Thyroid gland (tissue), 4 donors: Measurements from ENCODE around the gene OOSP3. TPM values are rescaled to one million over a fixed set of nuclear protein-coding genes. Genes with fewer than 3 reads are reported as not detected.
"Not testable (repeated sequence)": the region's sequence is repeated elsewhere in the genome, so short reads cannot be mapped to it uniquely, and the experiment has no call there.

ENCODE experiments used
- DNase-seq, 2 donors: peaks; one replicate each; pipeline ENCODE4 v3.0.0-alpha.2; 2019
- H3K27ac ChIP-seq, 3 donors: fragments of 200-600 bp; sonication (generic); 1 replicate in 2 of 3; 2 replicates in 1 of 3; pipeline ENCODE4 v1.5.1; 2016 to 2019; ENCODE audit warnings: mild to moderate bottlenecking in 1 of 3, moderate library complexity in 1 of 3
- H3K27me3 ChIP-seq: fragments of 200-600 bp; sonication (generic); one replicate; pipeline ENCODE4 v1.5.1; 2019
- H3K36me3 ChIP-seq, 2 donors: fragments of 200-600 bp; sonication (generic); one replicate each; pipeline ENCODE4 v1.5.1; 2016 to 2019
- H3K4me1 ChIP-seq, 2 donors: fragments of 200-600 bp; sonication (generic); one replicate each; pipeline ENCODE4 v1.5.1; 2017 to 2019
- H3K4me3 ChIP-seq, 3 donors: fragments of 200-600 bp; sonication (generic); replicated peaks in 1 of 3; 1 replicate in 2 of 3; 2 replicates in 1 of 3; pipeline ENCODE4 v1.5.1; 2016; ENCODE audit warnings: mild to moderate bottlenecking in 1 of 3
- H3K9me3 ChIP-seq: fragments of 200-600 bp; sonication (generic); one replicate; pipeline ENCODE4 v1.5.1; 2017
- CTCF ChIP-seq, 6 experiments: fragments of 200-600 bp in 3 of 6; fragments of 450-650 bp in 3 of 6; sonication (generic) in 3 of 6; IDR thresholded peaks; one replicate each; pipeline ENCODE4 v1.5.1; 2016 to 2019; ENCODE audit warnings: antibody characterized with exemption in 6 of 6, mild to moderate bottlenecking in 2 of 6, inconsistent platforms in 1 of 6, moderate library complexity in 1 of 6
- POLR2A ChIP-seq, 2 donors: fragments of 450-650 bp; IDR thresholded peaks; one replicate each; pipeline ENCODE4 v1.6.1; 2017; ENCODE audit warnings: antibody characterized with exemption in 2 of 2, mild to moderate bottlenecking in 2 of 2, moderate library complexity in 1 of 2
- WGBS, 2 donors: methylation state at CpG; one replicate each; pipeline ENCODE4 v1.1.5; 2017; 5-methylcytosine and 5-hydroxymethylcytosine counted together
- intact Hi-C: fragments of 100-400 bp; cut with DNase I; formaldehyde crosslinking; loops from one replicate; pipeline ENCODE4 v1.15.1; 2023
- total RNA-seq, 4 donors: library from RNA; depleted of rRNA; stranded (reverse); fragments of >200 nt; gene quantifications; one replicate each; pipeline ENCODE4 v1.2.3, GENCODE V29; 2016

Gene OOSP3
- total RNA-seq, 4 donors from 2014 or later: not detected

GRCh38 chr11:59901306-59901705, 22.7 kb downstream of the OOSP3 start:
- no peaks in the 10 kb centered on the region for H3K9me3 ChIP-seq
- H3K4me1 ChIP-seq: no peaks in the 10 kb centered on the region
- TF ChIP-seq POLR2A (IDR thresholded peaks at IDR 0.05) (no peak), CTCF (IDR thresholded peaks at IDR 0.05) (no peak)
- 26 to 61% methylated on average over 1 of the region's 1 CpG for WGBS, 2 donors
- H3K4me3 ChIP-seq: no peak overlapping the region
- intact Hi-C loops: no loop called here
- no peak for DNase-seq
- no peaks in the 10 kb centered on the region for H3K27me3 ChIP-seq
- no peak overlapping the region for H3K27ac ChIP-seq
- H3K36me3 ChIP-seq: no peaks in the 10 kb centered on the region

GRCh38 chr11:59903569-59903968, 25.0 kb downstream of the OOSP3 start:
- H3K36me3 ChIP-seq, DNase-seq, H3K27me3 ChIP-seq, H3K27ac ChIP-seq, H3K4me1 ChIP-seq, H3K9me3 ChIP-seq, intact Hi-C loops, H3K4me3 ChIP-seq: not testable (repeated sequence)
- 91 to 97% methylated on average over 2 of the region's 2 CpGs for WGBS, 2 donors

GRCh38 chr11:59918480-59918879, 39.9 kb downstream of the OOSP3 start:
- Histone ChIP-seq H3K36me3 (no peaks in the 10 kb centered on the region), H3K27me3 (no peaks in the 10 kb centered on the region), H3K9me3 (no peaks in the 10 kb centered on the region), H3K4me1 (no peaks in the 10 kb centered on the region), H3K4me3 (no peak overlapping the region), H3K27ac (no peak overlapping the region)
- TF ChIP-seq POLR2A (IDR thresholded peaks at IDR 0.05) (no peak), CTCF (IDR thresholded peaks at IDR 0.05) (no peak)
- WGBS, 2 donors: 96 to 97% methylated on average over 2 of the region's 2 CpGs
- DNase-seq: no peak
- intact Hi-C loops: no loop called here

GRCh38 chr11:59918987-59919589, 40.5 kb downstream of the OOSP3 start:
- intact Hi-C loops: no loop called here
- WGBS, 2 donors: 37 to 41% methylated on average over 3 of the region's 3 CpGs
- no peaks in the 10 kb centered on the region for H3K27me3 ChIP-seq

GRCh38 chr11:59923813-59924212, 45.2 kb downstream of the OOSP3 start:
- Histone ChIP-seq H3K27ac (no peak overlapping the region), H3K4me1 (no peaks in the 10 kb centered on the region), H3K4me3 (no peak overlapping the region), H3K36me3 (no peaks in the 10 kb centered on the region), H3K9me3 (no peaks in the 10 kb centered on the region), H3K27me3 (no peaks in the 10 kb centered on the region)
- 93% methylated on average over 6 of the region's 6 CpGs for WGBS, 2 donors
- TF ChIP-seq CTCF (IDR thresholded peaks at IDR 0.05) (no peak), POLR2A (IDR thresholded peaks at IDR 0.05) (no peak)
- no peak for DNase-seq
- intact Hi-C loops: no loop called here

More at GRCh38 chr11:59918987-59919589, 40.5 kb downstream of the OOSP3 start:
- Histone ChIP-seq H3K9me3 (no peaks in the 10 kb centered on the region), H3K36me3 (no peaks in the 10 kb centered on the region), H3K4me1 (no peaks in the 10 kb centered on the region), H3K27ac (no peak overlapping the region), H3K4me3 (no peak overlapping the region)
- peak in 1 of 6 experiments; percentile 6 for TF ChIP-seq CTCF (IDR thresholded peaks at IDR 0.05)
- TF ChIP-seq POLR2A (IDR thresholded peaks at IDR 0.05): no peak
- DNase-seq: no peak
